Heart right ventricle (tissue), 16 donors: Measurements from ENCODE around the gene PRDM11. TPM values are rescaled to one million over a fixed set of nuclear protein-coding genes. Genes with fewer than 3 reads are reported as not detected.

Source experiments
- ATAC-seq, 8 donors: fragments of 200-7000 bp; cut with Tn5 transposase; one replicate each; pipeline ENCODE4 v1.9.1; 2020; ENCODE audit warnings: mild to moderate bottlenecking in 8 of 8, moderate library complexity in 8 of 8, moderate number of reproducible peaks in 1 of 8
- DNase-seq, 2 donors: peaks; one replicate each; pipeline ENCODE4 v3.0.0-alpha.2; 2020
- H3K27ac ChIP-seq, 10 donors: fragments of 200-600 bp; sonication (generic) in 2 of 10; one replicate each; pipeline versions ENCODE4 v1.5.0 to v1.8.0; 2020 to 2022; ENCODE audit warnings: mild to moderate bottlenecking in 3 of 10
- H3K27me3 ChIP-seq, 7 donors: fragments of 200-600 bp; one replicate each; pipeline ENCODE4 v1.8.0; 2021 to 2022; ENCODE audit warnings: mild to moderate bottlenecking in 2 of 7
- H3K36me3 ChIP-seq, 9 donors: fragments of 200-600 bp; sonication (generic) in 1 of 9; one replicate each; pipeline versions ENCODE4 v1.5.0 to v1.8.0; 2020 to 2022; ENCODE audit warnings: mild to moderate bottlenecking in 2 of 9
- H3K4me1 ChIP-seq, 9 donors: fragments of 200-600 bp; sonication (generic) in 1 of 9; one replicate each; pipeline versions ENCODE4 v1.5.0 to v1.8.0; 2020 to 2022; ENCODE audit warnings: mild to moderate bottlenecking in 4 of 9
- H3K4me3 ChIP-seq, 10 donors: fragments of 200-600 bp; sonication (generic) in 2 of 10; one replicate each; pipeline versions ENCODE4 v1.5.0 to v1.8.0; 2020 to 2022; ENCODE audit warnings: mild to moderate bottlenecking in 7 of 10, moderate library complexity in 2 of 10
- H3K9me3 ChIP-seq, 11 donors: fragments of 200-600 bp in 10 of 11; sonication (generic) in 2 of 11; one replicate each; pipeline versions ENCODE4 v1.5.0 to v1.8.0; 2013 to 2022; ENCODE audit warnings: mild to moderate bottlenecking in 2 of 11, control low read depth in 1 of 11, moderate library complexity in 1 of 11
- CTCF ChIP-seq, 9 donors: fragments of 200-600 bp; sonication (generic) in 2 of 9; IDR thresholded peaks; one replicate each; pipeline versions ENCODE4 v1.5.0 to v1.8.0; 2021 to 2022; ENCODE audit warnings: antibody characterized with exemption in 9 of 9, mild to moderate bottlenecking in 5 of 9, moderate library complexity in 1 of 9
- WGBS, 2 donors: extraction: QIAGEN DNeasy Blood & Tissue Kit; methylation state at CpG; one replicate each; pipeline ENCODE4 v1.1.7; 2013; ENCODE audit warnings: inconsistent platforms in 1 of 2; 5-methylcytosine and 5-hydroxymethylcytosine counted together
- intact Hi-C, 10 donors: fragments of 100-400 bp; cut with DNase I; formaldehyde crosslinking; loops; one replicate each; pipeline versions ENCODE4 v1.11.1 to v1.14.2; 2022
- polyA plus RNA-seq, 2 donors: library from polyadenylated mRNA; stranded (reverse); fragments of 200-250 nt; gene quantifications; one replicate each; pipeline ENCODE4 v1.2.3, GENCODE V29; 2013
- total RNA-seq, 10 donors: library from RNA; stranded (reverse); fragmentation: NEBNext Ultra II Directional in 3 of 10; extraction: Animal tissue kit (Norgen Biotek cat#: 25700) in 3 of 10; gene quantifications; one replicate each; pipeline versions ENCODE4 v1.2.1 to v1.2.4, GENCODE V29; 2021 to 2023
- donor health status: Arrhythmogenic right ventricular cardiomyopathy.
- donor health status: ischemic (EF 13 %, LVEDD 7.1; RV severe dilation, severe dysfunction).
- donor health status: healthy with polysubstance abuse.
- donor health status: DM: no; HTN: yes; CAD: no.
- donor health status: DM: no; HTN: no; CAD: no.
- donor health status: ischemic (EF 25% LVEDD 6.9; RV normal size, moderate dysfunction).
- donor health status: ischemic (EF 25% LVEDD 5.7; RV mildly dilated, moderate dysfunction).
- donor health status: healthy.
- donor health status: DM: yes; HTN: yes; CAD: no.
- donor health status: Ischemic cardiomyopathy.
- donor health status: ischemic (EF 35%, LVEDD 5.7; RV mildly dilated, moderate dysfunction).
- donor health status: nonischemic (EF 11% LVEDD 7.7; RV severe dilation, severe dysfunction).
- donor health status: DM: yes; HTN: yes; CAD: no.
- donor health status: PGD.
- donor health status: ischemic (EF 29% LVEDD 5.4; RV normal size, mild dysfunction).
- donor health status: nonischemic (EF 23%, LVEDD 6.1; RV moderate dilation, normal function).

PRDM11 gene
- total and polyA plus RNA-seq, 12 donors: 4.6 to 22.0 (median 14.8) TPM

- peaks cover 0 to under 1% (median 0%) of the 10 kb centered on the region in 11 donors for H3K9me3 ChIP-seq
- no peak for DNase-seq
- peaks cover 0 to 80% (median 11%) of the 10 kb centered on the region in 9 donors for H3K36me3 ChIP-seq
- intact Hi-C loops: loop anchor here in 1 of 10 donors (10.0 kb wide), 1 partner anchor 50 kb away; no protein-coding TSS in a partner anchor
- H3K27me3 ChIP-seq: peaks cover 0 to 8% (median 0%) of the 10 kb centered on the region in 7 donors
- ATAC-seq: no peak
- H3K27ac ChIP-seq: no peak overlapping the region
- peaks cover 7 to 21% (median 12%) of the 10 kb centered on the region in 9 donors for H3K4me1 ChIP-seq
- no peak overlapping the region for H3K4me3 ChIP-seq
- TF ChIP-seq CTCF (IDR thresholded peaks at IDR 0.05): no peak
Observed at GRCh38 chr11:45185228-45185729, 38.8 kb downstream of the PRDM11 start.

- Histone ChIP-seq H3K27ac (no peak overlapping the region), H3K27me3 (no peaks in the 10 kb centered on the region), H3K36me3 (peaks cover 0 to 76% (median 11%) of the 10 kb centered on the region in 9 donors), H3K9me3 (peaks cover 0 to 17% (median 0%) of the 10 kb centered on the region in 11 donors), H3K4me1 (peaks cover 0 to 6% (median 0%) of the 10 kb centered on the region in 9 donors), H3K4me3 (no peak overlapping the region)
- DNase-seq (no peak), ATAC-seq (no peak)
- intact Hi-C loops: loop anchor here in 1 of 10 donors (10.0 kb wide), 1 partner anchor 47 kb away; no protein-coding TSS in a partner anchor
- TF ChIP-seq CTCF (IDR thresholded peaks at IDR 0.05): no peak
- WGBS, 2 donors: 98 to 99% methylated on average over 3 of the region's 3 CpGs
Observed at GRCh38 chr11:45187375-45187774, 40.9 kb downstream of the PRDM11 start.

- DNase-seq: no peak
- intact Hi-C loops: loop anchor here in 1 of 10 donors (10.0 kb wide), 1 partner anchor 47 kb away; no protein-coding TSS in a partner anchor
- no peak overlapping the region for H3K27ac ChIP-seq
- peaks cover 0 to 70% (median 11%) of the 10 kb centered on the region in 9 donors for H3K36me3 ChIP-seq
- no peak for TF ChIP-seq CTCF (IDR thresholded peaks at IDR 0.05)
- 97 to 98% methylated on average over 3 of the region's 3 CpGs for WGBS, 2 donors
- H3K27me3 ChIP-seq: no peaks in the 10 kb centered on the region
- H3K9me3 ChIP-seq: peaks cover 0 to 17% (median 0%) of the 10 kb centered on the region in 11 donors
- H3K4me1 ChIP-seq: no peaks in the 10 kb centered on the region
- ATAC-seq: no peak
- H3K4me3 ChIP-seq: no peak overlapping the region
Observed at GRCh38 chr11:45188127-45188526, 41.7 kb downstream of the PRDM11 start.

GRCh38 chr11:45189230-45189629 lies 42.8 kb downstream of the PRDM11 start:
- WGBS, 2 donors: 89 to 92% methylated on average over 5 of the region's 5 CpGs
- Histone ChIP-seq H3K4me3 (no peak overlapping the region), H3K9me3 (peaks cover 0 to 17% (median 0%) of the 10 kb centered on the region in 11 donors), H3K4me1 (peaks cover 0 to 10% (median 5%) of the 10 kb centered on the region in 9 donors), H3K27me3 (no peaks in the 10 kb centered on the region), H3K27ac (no peak overlapping the region), H3K36me3 (peaks cover 0 to 59% (median 7%) of the 10 kb centered on the region in 9 donors)
- DNase-seq: no peak
- ATAC-seq: no peak
- intact Hi-C loops: loop anchor here in 1 of 10 donors (10.0 kb wide), 1 partner anchor 46 kb away; no protein-coding TSS in a partner anchor
- no peak for TF ChIP-seq CTCF (IDR thresholded peaks at IDR 0.05)
